Measurements from ENCODE around the gene NGDN. TPM values are rescaled to one million over a fixed set of nuclear protein-coding genes. Genes with fewer than 3 reads are reported as not detected.

Gene NGDN
- total RNA-seq, 1 experiment from 2014 or later: 42.0 TPM

GRCh38 chr14:23449314-23449713 lies 20.2 kb upstream of the NGDN start (continued):
- TF ChIP-seq FOSL1 (IDR thresholded peaks at IDR 0.05; ENCODE audit: low read depth): no peak
- TF ChIP-seq REST (IDR thresholded peaks at IDR 0.05; ENCODE audit: low read depth): no peak
- no peak for TF ChIP-seq ATF3 (IDR thresholded peaks at IDR 0.05)
- no peak for TF ChIP-seq EZH2phosphoT487 (IDR thresholded peaks at IDR 0.05; ENCODE audit: borderline replicate concordance)

GRCh38 chr14:23450379-23450778 lies 19.1 kb upstream of the NGDN start:
- Histone ChIP-seq H3K9me2 (ENCODE audit: insufficient read depth) (no peaks in the 10 kb centered on the region), H3K4me3 (replicated peaks in 1 of 2; ENCODE audit: low read depth in 1 of 2, low read length in 2 of 2) (no peak overlapping the region), H3K9me3 (ENCODE audit: control insufficient read depth in 1 of 2, insufficient read depth in 1 of 2, low read depth in 1 of 2, low read length in 2 of 2) (no peaks in the 10 kb centered on the region), H3K27me3 (ENCODE audit: insufficient read depth, low read length) (no peaks in the 10 kb centered on the region), H3K4me2 (ENCODE audit: low read length) (no peak overlapping the region), H3K79me2 (ENCODE audit: insufficient read depth, low read length) (no peaks in the 10 kb centered on the region), H3K4me1 (ENCODE audit: control insufficient read depth in 1 of 2, insufficient read depth in 2 of 2, low read length in 2 of 2) (no peaks in the 10 kb centered on the region), H2AFZ (ENCODE audit: low read depth, low read length, poor library complexity, severe bottlenecking) (no peak overlapping the region), H3K9ac (ENCODE audit: low read length) (no peak overlapping the region), H4K20me1 (ENCODE audit: insufficient read depth) (no peaks in the 10 kb centered on the region), H3K36me3 (ENCODE audit: control insufficient read depth in 1 of 2, insufficient read depth in 2 of 2, low read length in 2 of 2) (no peaks in the 10 kb centered on the region), H3K27ac (ENCODE audit: low read depth, low read length) (no peak overlapping the region)
- DNase-seq (ENCODE audit: low read depth, low spot score): no peak
- ChIA-PET POLR2A (no interaction called here), CTCF (no interaction called here), RAD21 (ENCODE audit: low non-redundant PET in 1 of 2, low total read pairs in 2 of 2, uncharacterized antibody in 2 of 2, unreplicated experiment in 2 of 2) (no interaction called here)
- TF ChIP-seq ZFX (IDR thresholded peaks at IDR 0.05) (no peak), YY1 (IDR thresholded peaks at IDR 0.05; ENCODE audit: extremely low read depth, insufficient replicate concordance, low read depth, low read length) (no peak), ZNF274 (IDR thresholded peaks at IDR 0.05; ENCODE audit: low read depth, low read length) (no peak), SRF (IDR thresholded peaks at IDR 0.05; ENCODE audit: low read depth) (no peak), CTCF (IDR thresholded peaks at IDR 0.05 in 2 of 3, conservative IDR thresholded peaks at IDR 0.05 in 1 of 3; ENCODE audit: borderline replicate concordance in 1 of 3, insufficient read depth in 1 of 3, low read depth in 2 of 3, low read length in 2 of 3) (no peak), ATF3 (IDR thresholded peaks at IDR 0.05) (no peak), EZH2 (IDR thresholded peaks at IDR 0.05) (no peak), EZH2phosphoT487 (IDR thresholded peaks at IDR 0.05; ENCODE audit: borderline replicate concordance) (no peak), REST (IDR thresholded peaks at IDR 0.05; ENCODE audit: low read depth) (no peak), EGR1 (IDR thresholded peaks at IDR 0.05; ENCODE audit: low read depth) (no peak)
- no TSS peak for BruUV-seq (replicated peaks)
- ATAC-seq: no peak
- intact Hi-C loops (cut with micrococcal nuclease): no loop called here

Data from HCT116 (cell line).